WERI-Rb-1 (cell line): ENCODE results near the gene WDR76.

Experiments
- DNase-seq: peaks from one replicate; pipeline ENCODE4 v3.0.0-alpha.2; 2020
- H3K27ac ChIP-seq: fragments of 250-450 bp; sonication (Bioruptor Pico); 2 replicates; pipeline ENCODE4 v1.5.1; 2020; ENCODE audit warnings: mild to moderate bottlenecking, moderate library complexity
- H3K27me3 ChIP-seq: fragments of 250-450 bp; sonication (Bioruptor Pico); 2 replicates; pipeline ENCODE4 v1.5.1; 2021; ENCODE audit warnings: mild to moderate bottlenecking, low read depth, moderate library complexity; ENCODE audit not compliant: insufficient read depth, severe bottlenecking
- H3K36me3 ChIP-seq: fragments of 250-450 bp; sonication (Bioruptor Pico); 2 replicates; pipeline ENCODE4 v1.5.1; 2020; ENCODE audit warnings: mild to moderate bottlenecking, moderate library complexity
- H3K4me3 ChIP-seq: 2 replicates; pipeline ENCODE4 v1.5.1; 2011; ENCODE audit warnings: low read depth, mild to moderate bottlenecking, control low read depth, low read length
- H3K9me3 ChIP-seq: fragments of 250-450 bp; sonication (Bioruptor Pico); 2 replicates; pipeline ENCODE4 v1.5.1; 2021; ENCODE audit warnings: mild to moderate bottlenecking, moderate library complexity; ENCODE audit not compliant: severe bottlenecking
- TF ChIP-seq, protein P1 (sequence below): IDR thresholded peaks from 2 replicates; pipeline ENCODE4 v1.5.1; 2011; ENCODE audit warnings: low read depth, mild to moderate bottlenecking, control low read depth, inconsistent platforms, low read length

The WDR76 gene

DNA sequence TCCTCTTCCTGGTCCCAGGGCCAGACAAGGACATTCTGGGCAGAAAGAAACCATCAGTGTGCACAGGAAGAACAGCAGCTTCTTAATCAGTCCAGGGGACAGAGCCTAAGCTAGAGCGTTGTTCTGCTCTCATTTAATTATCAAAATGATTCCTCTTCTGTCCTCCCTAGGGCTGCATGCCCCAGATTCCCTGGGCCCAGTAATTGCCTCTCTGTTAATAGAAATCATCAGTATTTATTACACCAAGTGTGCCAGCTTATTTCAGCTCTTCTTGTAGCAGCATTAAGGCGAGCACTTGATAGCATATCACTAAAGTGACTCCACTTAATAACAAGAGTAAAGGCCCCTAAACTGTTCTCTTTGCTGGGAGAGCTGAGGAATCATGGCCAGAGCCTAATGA is 72.1 kb downstream of the WDR76 start:
- Histone ChIP-seq H3K9me3 (no peaks in the 10 kb centered on the region), H3K27me3 (no peaks in the 10 kb centered on the region), H3K4me3 (no peak overlapping the region), H3K27ac (no peak overlapping the region), H3K36me3 (peaks cover 10% of the 10 kb centered on the region)
- TF ChIP-seq, protein P1, sequence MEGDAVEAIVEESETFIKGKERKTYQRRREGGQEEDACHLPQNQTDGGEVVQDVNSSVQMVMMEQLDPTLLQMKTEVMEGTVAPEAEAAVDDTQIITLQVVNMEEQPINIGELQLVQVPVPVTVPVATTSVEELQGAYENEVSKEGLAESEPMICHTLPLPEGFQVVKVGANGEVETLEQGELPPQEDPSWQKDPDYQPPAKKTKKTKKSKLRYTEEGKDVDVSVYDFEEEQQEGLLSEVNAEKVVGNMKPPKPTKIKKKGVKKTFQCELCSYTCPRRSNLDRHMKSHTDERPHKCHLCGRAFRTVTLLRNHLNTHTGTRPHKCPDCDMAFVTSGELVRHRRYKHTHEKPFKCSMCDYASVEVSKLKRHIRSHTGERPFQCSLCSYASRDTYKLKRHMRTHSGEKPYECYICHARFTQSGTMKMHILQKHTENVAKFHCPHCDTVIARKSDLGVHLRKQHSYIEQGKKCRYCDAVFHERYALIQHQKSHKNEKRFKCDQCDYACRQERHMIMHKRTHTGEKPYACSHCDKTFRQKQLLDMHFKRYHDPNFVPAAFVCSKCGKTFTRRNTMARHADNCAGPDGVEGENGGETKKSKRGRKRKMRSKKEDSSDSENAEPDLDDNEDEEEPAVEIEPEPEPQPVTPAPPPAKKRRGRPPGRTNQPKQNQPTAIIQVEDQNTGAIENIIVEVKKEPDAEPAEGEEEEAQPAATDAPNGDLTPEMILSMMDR = no peak
- no peak for DNase-seq

DNA sequence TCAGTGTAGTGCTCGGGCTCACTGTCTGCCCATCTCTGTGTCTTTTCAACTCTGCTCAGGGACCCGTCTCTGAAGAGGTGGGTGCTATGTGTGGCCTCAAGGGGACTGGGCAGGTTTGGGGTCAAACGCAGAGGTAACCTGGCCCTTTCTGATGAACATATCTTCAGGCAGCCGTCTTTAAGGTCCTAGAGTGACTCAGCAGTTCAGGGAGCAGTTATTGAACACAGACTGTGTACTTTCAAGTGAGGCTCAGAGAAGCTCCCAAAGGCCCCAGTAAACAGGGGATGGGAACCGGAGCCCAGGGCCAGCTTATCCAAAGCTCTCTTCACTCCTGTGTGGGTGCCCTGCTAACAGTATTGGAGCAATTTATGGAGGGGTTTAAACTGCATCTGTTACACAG is 73.1 kb downstream of the WDR76 start:
- Histone ChIP-seq H3K27ac (no peak overlapping the region), H3K36me3 (peaks cover 7% of the 10 kb centered on the region), H3K9me3 (no peaks in the 10 kb centered on the region), H3K4me3 (no peak overlapping the region), H3K27me3 (no peaks in the 10 kb centered on the region)
- TF ChIP-seq, protein P1 = no peak
- DNase-seq = no peak

DNA sequence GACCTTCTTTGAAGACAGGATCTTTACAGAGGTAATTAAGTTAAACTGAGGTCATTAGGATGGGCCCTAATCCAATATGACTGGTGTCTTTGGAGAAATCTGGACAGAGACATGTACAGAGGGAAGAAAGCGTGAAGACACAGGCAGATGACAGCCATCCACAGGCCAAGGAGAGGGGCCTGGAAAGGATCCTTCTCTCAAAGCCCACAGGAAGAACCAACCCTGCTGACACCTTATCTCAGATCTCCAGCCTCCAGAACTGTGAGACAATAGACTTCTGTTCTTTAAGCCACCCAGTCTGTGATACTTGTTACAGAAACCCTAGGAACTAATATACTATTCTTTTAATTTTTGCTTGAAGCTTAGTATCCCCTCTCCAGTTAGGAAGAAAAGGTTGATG is 74.2 kb downstream of the WDR76 start:
- TF ChIP-seq, protein P1 = no peak
- no peaks in the 10 kb centered on the region for H3K9me3 ChIP-seq

DNA sequence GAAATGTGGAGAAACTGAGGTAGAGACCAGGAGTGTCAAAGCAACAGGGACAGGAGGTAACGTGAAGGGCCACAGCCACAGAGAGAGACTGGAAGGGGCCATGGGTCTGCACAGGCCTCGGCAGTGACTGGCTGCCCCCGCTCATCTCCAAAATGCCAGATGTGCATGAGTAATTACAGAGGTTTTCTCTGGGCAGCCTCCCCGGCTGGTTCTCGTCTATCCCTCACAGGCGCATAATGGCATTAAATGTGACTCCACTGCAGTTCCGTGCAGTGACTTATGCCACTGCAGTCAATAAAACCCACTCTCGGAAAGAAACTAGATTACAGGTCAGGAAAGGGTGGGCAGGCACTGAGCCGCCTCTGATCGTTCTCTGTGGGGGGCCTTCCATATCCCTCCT is 74.7 kb downstream of the WDR76 start:
- TF ChIP-seq, protein P1 = no peak

More for the DNA sequence above, 74.2 kb downstream of the WDR76 start:
- H3K4me3 ChIP-seq = no peak overlapping the region
- H3K27me3 ChIP-seq = no peaks in the 10 kb centered on the region
- H3K36me3 ChIP-seq = peaks cover 2% of the 10 kb centered on the region
- DNase-seq = no peak
- H3K27ac ChIP-seq = no peak overlapping the region

DNA sequence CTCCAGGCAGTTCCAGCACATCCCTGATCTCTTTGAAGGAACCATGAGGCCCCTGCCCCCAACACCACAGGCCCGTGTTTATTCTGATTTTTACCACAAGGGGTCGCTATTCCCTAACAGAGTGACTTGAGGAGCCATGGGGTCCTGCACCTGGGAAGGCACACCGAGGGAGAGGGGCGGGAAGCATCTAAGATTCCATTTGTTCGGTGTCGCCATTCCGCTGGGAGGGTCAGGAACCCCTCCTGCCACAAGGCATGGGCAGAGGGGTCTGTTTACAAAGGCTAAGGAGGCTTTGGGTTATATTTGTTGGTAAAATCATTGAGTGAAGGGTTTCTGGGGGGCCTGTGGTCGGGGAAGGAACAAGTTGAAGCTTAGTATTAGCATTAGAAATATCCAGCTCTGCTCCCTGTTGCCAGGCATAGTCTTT is 77.1 kb downstream of the WDR76 start:
- H3K9me3 ChIP-seq = no peaks in the 10 kb centered on the region

More for the DNA sequence above, 74.7 kb downstream of the WDR76 start:
- H3K27me3 ChIP-seq = no peaks in the 10 kb centered on the region
- H3K4me3 ChIP-seq = no peak overlapping the region
- no peaks in the 10 kb centered on the region for H3K9me3 ChIP-seq
- no peaks in the 10 kb centered on the region; the same call in none of the 2 replicates for H3K36me3 ChIP-seq
- DNase-seq = no peak
- H3K27ac ChIP-seq = no peak overlapping the region

More for the DNA sequence above, 77.1 kb downstream of the WDR76 start:
- peak overlapping the region; percentile 32; the same call in 1 of the 2 replicates for H3K27ac ChIP-seq
- DNase-seq = peak; percentile 82
- H3K4me3 ChIP-seq = no peak overlapping the region
- H3K27me3 ChIP-seq = no peaks in the 10 kb centered on the region
- H3K36me3 ChIP-seq = no peaks in the 10 kb centered on the region; the same call in none of the 2 replicates
- TF ChIP-seq, protein P1 = peak; percentile 63
